HepG2 (cell line): ENCODE measurements around the gene C15orf62. TPM values are rescaled to one million over a fixed set of nuclear protein-coding genes. Genes with fewer than 3 reads are reported as not detected.

Experiments used
- FOXA1 ChIP-seq, 2 experiments: fragments of 450-650 bp in 1 of 2; sonication (generic) in 1 of 2; formaldehyde crosslinking in 1 of 2; IDR thresholded peaks; 2 replicates each; pipeline versions ENCODE4 v1.4.0 to v1.6.1; 2016 to 2020; ENCODE audit warnings: missing genetic modification reagents in 1 of 2
- HDAC1 ChIP-seq: sonication (generic); formaldehyde crosslinking; IDR thresholded peaks from 2 replicates; pipeline ENCODE4 v1.5.1; 2020; ENCODE audit warnings: mild to moderate bottlenecking, missing genetic modification reagents
- HOXA9 ChIP-seq: sonication (generic); formaldehyde crosslinking; IDR thresholded peaks from 2 replicates; pipeline ENCODE4 v1.8.1; 2022; ENCODE audit warnings: missing genetic modification reagents, mild to moderate bottlenecking, moderate library complexity, borderline replicate concordance
- JUNB ChIP-seq: sonication (generic); formaldehyde crosslinking; IDR thresholded peaks from 2 replicates; pipeline ENCODE4 v1.8.0; 2022; ENCODE audit warnings: missing genetic modification reagents, mild to moderate bottlenecking, borderline replicate concordance
- KDM3A ChIP-seq: IDR thresholded peaks from 2 replicates; pipeline ENCODE4 v1.6.1; 2018; ENCODE audit warnings: low read depth, missing compliant biosample characterization
- MAZ ChIP-seq, 2 experiments: sonication (generic) in 1 of 2; formaldehyde crosslinking in 1 of 2; IDR thresholded peaks; 2 replicates each; pipeline versions ENCODE4 v1.5.0 to v1.6.1; 2012 to 2020; ENCODE audit warnings: low read depth in 2 of 2, mild to moderate bottlenecking in 2 of 2, borderline replicate concordance in 1 of 2, improper control_type of control experiment in 1 of 2, low read length in 1 of 2, missing genetic modification reagents in 1 of 2, moderate library complexity in 1 of 2
- MED13 ChIP-seq: sonication (generic); formaldehyde crosslinking; IDR thresholded peaks from 2 replicates; pipeline ENCODE4 v1.5.0; 2020; ENCODE audit warnings: missing genetic modification reagents
- MEF2D ChIP-seq: sonication (generic); formaldehyde crosslinking; IDR thresholded peaks from 2 replicates; pipeline ENCODE4 v1.5.1; 2020; ENCODE audit warnings: mild to moderate bottlenecking, missing genetic modification reagents
- PCBP2 ChIP-seq: fragments of 200-400 bp; formaldehyde crosslinking; optimal IDR thresholded peaks from 2 replicates; pipeline ENCODE3; 2018; ENCODE audit warnings: low read length, low read depth; ENCODE audit not compliant: poor library complexity, severe bottlenecking
- POLR2AphosphoS5 ChIP-seq: IDR thresholded peaks from 2 replicates; pipeline ENCODE4 v1.6.1; 2012; ENCODE audit warnings: low read depth, low read length
- RAD21 ChIP-seq: fragments of 450-650 bp; formaldehyde crosslinking; IDR thresholded peaks from 2 replicates; pipeline ENCODE4 v1.5.0; 2020; ENCODE audit warnings: mild to moderate bottlenecking
- RELA ChIP-seq: sonication (generic); formaldehyde crosslinking; IDR thresholded peaks from 2 replicates; pipeline ENCODE4 v1.4.0; 2020; ENCODE audit warnings: missing genetic modification reagents
- SIX4 ChIP-seq: sonication (generic); formaldehyde crosslinking; IDR thresholded peaks from 2 replicates; pipeline ENCODE4 v1.4.0; 2020; ENCODE audit warnings: missing genetic modification reagents
- TSC22D2 ChIP-seq: sonication (generic); formaldehyde crosslinking; IDR thresholded peaks from 2 replicates; pipeline ENCODE4 v1.5.1; 2020; ENCODE audit warnings: missing genetic modification reagents, mild to moderate bottlenecking, borderline replicate concordance
- ZC3H13 ChIP-seq: sonication (generic); formaldehyde crosslinking; IDR thresholded peaks from 2 replicates; pipeline ENCODE4 v1.8.1; 2023; ENCODE audit warnings: mild to moderate bottlenecking, missing genetic modification reagents, moderate library complexity
- ZMAT5 ChIP-seq: sonication (generic); formaldehyde crosslinking; IDR thresholded peaks from 2 replicates; pipeline ENCODE4 v1.5.0; 2020; ENCODE audit warnings: mild to moderate bottlenecking, low read depth, missing genetic modification reagents, borderline replicate concordance
- ZNF30 ChIP-seq: sonication (generic); formaldehyde crosslinking; IDR thresholded peaks from 2 replicates; pipeline ENCODE4 v1.5.0; 2020; ENCODE audit warnings: mild to moderate bottlenecking, missing genetic modification reagents
- ZNF33B ChIP-seq: sonication (generic); formaldehyde crosslinking; IDR thresholded peaks from 2 replicates; pipeline ENCODE4 v1.5.1; 2020; ENCODE audit warnings: mild to moderate bottlenecking, missing genetic modification reagents
- ZNF343 ChIP-seq: sonication (generic); formaldehyde crosslinking; IDR thresholded peaks from 2 replicates; pipeline ENCODE4 v1.4.0; 2020; ENCODE audit warnings: mild to moderate bottlenecking, missing genetic modification reagents
- ZNF563 ChIP-seq: sonication (generic); formaldehyde crosslinking; IDR thresholded peaks from 2 replicates; pipeline ENCODE4 v1.8.0; 2022; ENCODE audit warnings: mild to moderate bottlenecking, moderate library complexity, missing genetic modification reagents
- ZNF615 ChIP-seq: sonication (generic); formaldehyde crosslinking; IDR thresholded peaks from 2 replicates; pipeline ENCODE4 v1.5.0; 2020; ENCODE audit warnings: mild to moderate bottlenecking, missing genetic modification reagents, borderline replicate concordance
- ZNF883 ChIP-seq: sonication (generic); formaldehyde crosslinking; IDR thresholded peaks from 2 replicates; pipeline ENCODE4 v1.5.1; 2020; ENCODE audit warnings: mild to moderate bottlenecking, missing genetic modification reagents; ENCODE audit errors: not compliant biosample characterization
- polyA plus RNA-seq, 8 experiments: library from polyadenylated mRNA; depleted of rRNA in 3 of 8; stranded (reverse) in 7 of 8; unstranded in 1 of 8; fragments of >200 nt; fragmentation: Illumina TruSeq in 4 of 8; extraction: Trizol in 4 of 8; gene quantifications; 2 replicates each; pipeline versions ENCODE4 v1.2.1 to v1.2.3, GENCODE V29; 2011 to 2016; ENCODE audit warnings: low read depth in 4 of 8, missing spikeins in 1 of 8, mixed read lengths in 1 of 8; ENCODE audit not compliant: insufficient read depth in 1 of 8
- total RNA-seq, 5 experiments: library from RNA; depleted of rRNA; stranded (reverse); fragments of >200 nt; fragmentation: Illumina TruSeq; extraction: Trizol; gene quantifications; 2 replicates each; pipeline ENCODE4 v1.2.3, GENCODE V29; 2016; ENCODE audit warnings: low read depth in 1 of 5
- TF ChIP-seq, protein P1 (sequence below): sonication (generic); formaldehyde crosslinking; IDR thresholded peaks from 2 replicates; pipeline ENCODE4 v1.8.0; 2022; ENCODE audit warnings: low read depth, missing genetic modification reagents
- TF ChIP-seq, protein P2 (sequence below): sonication (generic); formaldehyde crosslinking; IDR thresholded peaks from 2 replicates; pipeline ENCODE4 v1.4.0; 2020; ENCODE audit warnings: missing genetic modification reagents
- TF ChIP-seq, protein P3 (sequence below): sonication (generic); formaldehyde crosslinking; IDR thresholded peaks from 2 replicates; pipeline ENCODE4 v1.9.0; 2021; ENCODE audit warnings: missing genetic modification reagents, borderline replicate concordance

C15orf62 gene
- total and polyA plus RNA-seq, 2 of the 13 experiments (the other 11 are each of a cell fraction or from before 2014, with no cell fraction given), result 0.51 to 1.1 TPM

DNA sequence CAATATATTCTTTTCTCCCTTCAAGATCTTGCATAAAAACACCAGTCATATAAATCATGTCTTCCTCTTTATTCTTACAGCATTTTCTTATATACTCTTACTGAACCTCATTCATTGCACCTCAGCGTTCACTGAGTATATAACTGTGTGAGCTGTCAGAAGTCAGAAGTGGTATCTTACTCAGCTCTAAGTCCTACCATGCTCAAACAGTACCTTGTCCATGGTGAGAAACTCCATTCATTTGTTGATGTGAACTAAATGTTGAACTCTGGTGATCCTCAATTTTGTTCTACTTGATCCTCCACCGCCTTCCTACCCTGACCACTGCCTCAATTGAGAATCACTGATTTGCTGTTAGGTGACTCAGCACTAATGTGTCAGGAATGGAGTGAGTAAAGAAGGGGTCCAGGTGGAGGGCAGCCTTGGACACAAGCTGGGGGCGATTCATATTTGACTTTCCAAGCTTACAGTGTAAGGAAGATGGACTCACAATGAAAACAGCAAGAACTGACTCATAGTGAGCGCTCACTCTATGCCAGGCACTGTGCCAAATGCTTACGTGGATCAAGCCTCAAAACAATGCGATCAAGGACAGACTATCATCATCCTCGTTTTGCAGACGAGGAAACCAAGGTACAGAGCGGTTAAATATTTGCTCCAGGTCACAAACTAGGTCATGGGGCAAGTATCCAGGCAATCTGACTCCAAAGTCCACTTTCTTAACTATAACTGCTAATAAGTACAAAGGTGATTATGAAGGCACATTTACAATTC, 23.6 kb downstream of the C15orf62 start (continued):
- TF ChIP-seq HDAC1 (CRISPR knock-in tag), result peak; percentile 58; the same call in 1 of the 2 replicates
- no peak for TF ChIP-seq MEF2D
- no peak for TF ChIP-seq RELA (CRISPR knock-in tag)
- TF ChIP-seq FOXA1 (IDR thresholded peaks at IDR 0.05), result no peak
- peak; percentile 13; the same call in 1 of the 2 replicates for TF ChIP-seq FOXA1 (CRISPR knock-in tag; IDR thresholded peaks at IDR 0.05)
- TF ChIP-seq, protein P1, sequence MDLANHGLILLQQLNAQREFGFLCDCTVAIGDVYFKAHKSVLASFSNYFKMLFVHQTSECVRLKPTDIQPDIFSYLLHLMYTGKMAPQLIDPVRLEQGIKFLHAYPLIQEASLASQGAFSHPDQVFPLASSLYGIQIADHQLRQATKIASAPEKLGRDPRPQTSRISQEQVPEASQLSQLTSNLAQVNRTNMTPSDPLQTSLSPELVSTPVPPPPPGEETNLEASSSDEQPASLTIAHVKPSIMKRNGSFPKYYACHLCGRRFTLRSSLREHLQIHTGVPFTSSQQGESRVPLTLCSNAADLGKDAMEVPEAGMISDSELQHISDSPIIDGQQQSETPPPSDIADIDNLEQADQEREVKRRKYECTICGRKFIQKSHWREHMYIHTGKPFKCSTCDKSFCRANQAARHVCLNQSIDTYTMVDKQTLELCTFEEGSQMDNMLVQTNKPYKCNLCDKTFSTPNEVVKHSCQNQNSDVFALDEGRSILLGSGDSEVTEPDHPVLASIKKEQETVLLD (CRISPR knock-in tag), result no peak
- TF ChIP-seq ZC3H13 (CRISPR knock-in tag), result 0 out of 2 replicates have a peak, but pooled peaks have one; percentile 34
- TF ChIP-seq ZNF563, result no peak
- TF ChIP-seq ZNF883 (CRISPR knock-in tag), result no peak
- TF ChIP-seq POLR2AphosphoS5, result no peak
- TF ChIP-seq MED13, result no peak
- TF ChIP-seq HOXA9 (CRISPR knock-in tag), result no peak
- TF ChIP-seq TSC22D2 (CRISPR knock-in tag), result no peak
- no peak for TF ChIP-seq ZNF343
- TF ChIP-seq JUNB (CRISPR knock-in tag), result no peak
- no peak for TF ChIP-seq SIX4 (CRISPR knock-in tag)
- TF ChIP-seq, protein P2, sequence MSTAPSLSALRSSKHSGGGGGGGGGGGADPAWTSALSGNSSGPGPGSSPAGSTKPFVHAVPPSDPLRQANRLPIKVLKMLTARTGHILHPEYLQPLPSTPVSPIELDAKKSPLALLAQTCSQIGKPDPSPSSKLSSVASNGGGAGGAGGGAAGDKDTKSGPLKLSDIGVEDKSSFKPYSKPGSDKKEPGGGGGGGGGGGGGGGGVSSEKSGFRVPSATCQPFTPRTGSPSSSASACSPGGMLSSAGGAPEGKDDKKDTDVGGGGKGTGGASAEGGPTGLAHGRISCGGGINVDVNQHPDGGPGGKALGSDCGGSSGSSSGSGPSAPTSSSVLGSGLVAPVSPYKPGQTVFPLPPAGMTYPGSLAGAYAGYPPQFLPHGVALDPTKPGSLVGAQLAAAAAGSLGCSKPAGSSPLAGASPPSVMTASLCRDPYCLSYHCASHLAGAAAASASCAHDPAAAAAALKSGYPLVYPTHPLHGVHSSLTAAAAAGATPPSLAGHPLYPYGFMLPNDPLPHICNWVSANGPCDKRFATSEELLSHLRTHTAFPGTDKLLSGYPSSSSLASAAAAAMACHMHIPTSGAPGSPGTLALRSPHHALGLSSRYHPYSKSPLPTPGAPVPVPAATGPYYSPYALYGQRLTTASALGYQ (CRISPR knock-in tag), result no peak
- no peak for TF ChIP-seq ZNF33B (CRISPR knock-in tag)
- TF ChIP-seq ZNF30 (CRISPR knock-in tag), result no peak
- TF ChIP-seq MAZ (IDR thresholded peaks at IDR 0.05; ENCODE audit: borderline replicate concordance, low read depth, low read length), result no peak
- TF ChIP-seq MAZ (CRISPR knock-in tag; IDR thresholded peaks at IDR 0.05; ENCODE audit: low read depth), result no peak
- TF ChIP-seq KDM3A (CRISPR knock-in tag), result no peak; the same call in 1 of the 2 replicates
- TF ChIP-seq, protein P3, sequence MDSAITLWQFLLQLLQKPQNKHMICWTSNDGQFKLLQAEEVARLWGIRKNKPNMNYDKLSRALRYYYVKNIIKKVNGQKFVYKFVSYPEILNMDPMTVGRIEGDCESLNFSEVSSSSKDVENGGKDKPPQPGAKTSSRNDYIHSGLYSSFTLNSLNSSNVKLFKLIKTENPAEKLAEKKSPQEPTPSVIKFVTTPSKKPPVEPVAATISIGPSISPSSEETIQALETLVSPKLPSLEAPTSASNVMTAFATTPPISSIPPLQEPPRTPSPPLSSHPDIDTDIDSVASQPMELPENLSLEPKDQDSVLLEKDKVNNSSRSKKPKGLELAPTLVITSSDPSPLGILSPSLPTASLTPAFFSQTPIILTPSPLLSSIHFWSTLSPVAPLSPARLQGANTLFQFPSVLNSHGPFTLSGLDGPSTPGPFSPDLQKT, result no peak
- TF ChIP-seq ZMAT5, result no peak
- TF ChIP-seq PCBP2, result no peak
- TF ChIP-seq ZNF615, result no peak
- TF ChIP-seq RAD21 (CRISPR knock-in tag), result no peak
